GM12878 (cell line): ENCODE results near the gene SOX12. TPM values are rescaled to one million over a fixed set of nuclear protein-coding genes. Genes with fewer than 3 reads are reported as not detected.
A peak's percentile ranks its signal among the peaks of the same experiment; 100 is the strongest.

Experiments used
- ATAC-seq: fragments of 200-7000 bp; cut with Tn5 transposase; 3 replicates; pipeline ENCODE4 v1.9.1; 2020; ENCODE audit warnings: mild to moderate bottlenecking, moderate library complexity
- Bru-seq: library from RNA; stranded (reverse); fragments of 400-500 nt; gene quantifications from one replicate; lab custom pipeline; 2021; lab: Mats Ljungman, UMichigan
- BruChase-seq, 2 experiments: library from RNA; stranded (reverse); fragments of 400-500 nt; gene quantifications; one replicate each; lab custom pipeline; 2021; lab: Mats Ljungman, UMichigan
- BruUV-seq: library from RNA; stranded (reverse); fragments of 400-500 nt; replicated peaks from 2 replicates; lab custom pipeline; 2021; lab: Mats Ljungman, UMichigan
- CTCF ChIA-PET: fragments of 300-600 bp; sonication (Branson Sonifier 250); formaldehyde crosslinking; extraction: SDS; loops from one replicate; lab custom pipeline; 2021; ENCODE audit warnings: inconsistent platforms; lab: Yijun Ruan, JAX
- POLR2A ChIA-PET: fragments of 350-600 bp; formaldehyde crosslinking; extraction: SDS; loops from one replicate; lab custom pipeline; 2021; ENCODE audit warnings: inconsistent platforms; lab: Charles Lee
- RAD21 ChIA-PET: fragments of 300-600 bp; sonication (Branson Sonifier 250); formaldehyde crosslinking; loops from one replicate; lab custom pipeline; 2023; ENCODE audit warnings: antibody characterized with exemption; ENCODE audit not compliant: unreplicated experiment; lab: Charles Lee
- SMC1A ChIA-PET: fragments of 300-600 bp; sonication (Branson Sonifier 250); formaldehyde crosslinking; loops from one replicate; lab custom pipeline; 2023; ENCODE audit not compliant: unreplicated experiment, uncharacterized antibody; lab: Charles Lee
- DNase-seq: peaks from one replicate; pipeline ENCODE4 v3.0.0-alpha.2; 2011; ENCODE audit warnings: low read depth, low spot score
- FAIRE-seq: peaks from 3 replicates; lab custom pipeline; 2011; peaks lifted over from hg19 to GRCh38; lab: Jason Lieb, UNC
- H2AFZ ChIP-seq: 2 replicates; pipeline ENCODE4 v1.6.0; 2011; ENCODE audit warnings: low read depth, low read length, control low read depth; ENCODE audit not compliant: control insufficient read depth
- H3K27ac ChIP-seq: 2 replicates; pipeline ENCODE4 v1.5.1; 2011; ENCODE audit warnings: control low read depth; ENCODE audit not compliant: control insufficient read depth, insufficient read depth
- H3K27me3 ChIP-seq, 2 experiments: replicated peaks in 1 of 2; 2 replicates each; pipeline versions ENCODE4 v1.6.0 to v1.6.1; 2011; ENCODE audit warnings: low read length in 1 of 2; ENCODE audit not compliant: control insufficient read depth in 2 of 2, insufficient read depth in 2 of 2
- H3K36me3 ChIP-seq, 2 experiments: 2 replicates each; pipeline ENCODE4 v1.5.1; 2011; ENCODE audit warnings: low read length in 1 of 2; ENCODE audit not compliant: control insufficient read depth in 2 of 2, insufficient read depth in 2 of 2
- H3K4me1 ChIP-seq: 2 replicates; pipeline ENCODE4 v1.6.1; 2011; ENCODE audit warnings: mild to moderate bottlenecking, low read length, moderate library complexity, mixed read lengths; ENCODE audit not compliant: control insufficient read depth, insufficient read depth
- H3K4me2 ChIP-seq: 2 replicates; pipeline ENCODE4 v1.6.0; 2011; ENCODE audit warnings: control low read depth; ENCODE audit not compliant: control insufficient read depth, insufficient read depth
- H3K4me3 ChIP-seq: fragments of 200-600 bp; sonication (generic); 2 replicates; pipeline ENCODE4 v1.5.1; 2016
- H3K79me2 ChIP-seq: 2 replicates; pipeline ENCODE4 v1.6.0; 2011; ENCODE audit warnings: low read length; ENCODE audit not compliant: control insufficient read depth, insufficient read depth
- H3K9ac ChIP-seq: 2 replicates; pipeline ENCODE4 v1.8.0; 2011; ENCODE audit warnings: low read length, control low read depth, mixed read lengths; ENCODE audit not compliant: control insufficient read depth, insufficient read depth
- H3K9me3 ChIP-seq: replicated peaks from 3 replicates; pipeline ENCODE4 v1.5.1; 2011; ENCODE audit warnings: mild to moderate bottlenecking, low read length; ENCODE audit not compliant: control insufficient read depth, insufficient read depth
- H4K20me1 ChIP-seq: 2 replicates; pipeline ENCODE4 v1.6.0; 2011; ENCODE audit not compliant: control insufficient read depth, insufficient read depth
- CHD1 ChIP-seq: IDR thresholded peaks from 2 replicates; pipeline ENCODE4 v1.6.1; 2012; ENCODE audit warnings: low read depth, low read length, improper control_type of control experiment
- E4F1 ChIP-seq: fragments of 450-650 bp; IDR thresholded peaks from 2 replicates; pipeline ENCODE4 v1.6.1; 2018; ENCODE audit warnings: borderline replicate concordance, mild to moderate bottlenecking; ENCODE audit not compliant: partially characterized antibody
- KDM1A ChIP-seq: fragments of 200-600 bp; sonication (generic); IDR thresholded peaks from 2 replicates; pipeline ENCODE4 v1.6.1; 2016; ENCODE audit warnings: borderline replicate concordance
- NFIC ChIP-seq: IDR thresholded peaks from 2 replicates; pipeline ENCODE4 v1.6.1; 2012; ENCODE audit warnings: low read depth, mild to moderate bottlenecking, inconsistent platforms, low read length, moderate library complexity
- POLR2AphosphoS5 ChIP-seq: IDR thresholded peaks from 2 replicates; pipeline ENCODE4 v1.6.1; 2011; ENCODE audit warnings: mild to moderate bottlenecking, low read length, inconsistent platforms
- RAD51 ChIP-seq: fragments of 450-650 bp; IDR thresholded peaks from 2 replicates; pipeline ENCODE4 v1.6.1; 2016; ENCODE audit warnings: moderate library complexity, mild to moderate bottlenecking, inconsistent platforms
- RELA ChIP-seq: fragments of 450-650 bp; IDR thresholded peaks from 2 replicates; pipeline ENCODE4 v1.8.0; 2014; ENCODE audit warnings: borderline replicate concordance; ENCODE audit not compliant: partially characterized antibody
- ZNF622 ChIP-seq: fragments of 450-650 bp; IDR thresholded peaks from 2 replicates; pipeline ENCODE4 v1.6.1; 2017; ENCODE audit warnings: mild to moderate bottlenecking, inconsistent platforms
- WGBS: methylation state at CpG from one replicate; pipeline ENCODE4 v1.1.6; 2016; ENCODE audit warnings: low lambda C conversion rate; ENCODE audit not compliant: insufficient replicate concordance, insufficient coverage; ENCODE audit errors: missing lambda C conversion rate; 5-methylcytosine and 5-hydroxymethylcytosine counted together
- in situ Hi-C: fragments of 300-500 bp; cut with MboI; formaldehyde crosslinking; loops from 9 replicates; pipeline ENCODE4 v1.14.3; 2018; ENCODE audit warnings: mixed read lengths
- intact Hi-C: fragments of 100-400 bp; cut with micrococcal nuclease; formaldehyde crosslinking; loops from one replicate; pipeline ENCODE4 v1.14.2; 2022; ENCODE audit not compliant: unreplicated experiment
- long read RNA-seq, 2 experiments: library from polyadenylated mRNA; unstranded; transcript quantifications; one replicate each; pipeline ENCODE4 v2.0.0, GENCODE V29; 2019 to 2020
- polyA minus RNA-seq, 3 experiments: library from RNA; depleted of rRNA, polyadenylated mRNA; stranded (reverse); fragments of >200 nt; gene quantifications; 2 replicates each; pipeline ENCODE4 v1.2.3, GENCODE V29; 2011
- polyA plus RNA-seq, 11 experiments: library from polyadenylated mRNA; depleted of rRNA in 4 of 11; unstranded in 6 of 11; stranded (reverse) in 5 of 11; fragments of >200 nt; fragmentation: Nextera tagmentation in 4 of 11; fragmentation: Illumina TruSeq in 1 of 11; extraction: Ambion mirVana in 4 of 11; extraction: Trizol in 1 of 11; gene quantifications; 1 replicate in 1 of 11; 2 replicates in 10 of 11; pipeline versions ENCODE4 v1.2.1 to v1.2.3, GENCODE V29; 2011 to 2016; ENCODE audit warnings: inconsistent platforms in 2 of 11, missing spikeins in 2 of 11, low read depth in 1 of 11
- total RNA-seq, 4 experiments: library from RNA; depleted of rRNA in 3 of 4; stranded (reverse); fragments of >200 nt in 3 of 4; fragmentation: Illumina TruSeq in 1 of 4; extraction: Trizol in 1 of 4; gene quantifications; 2 replicates each; pipeline versions ENCODE4 v1.2.1 to v1.2.3, GENCODE V29; 2013 to 2021
- TF ChIP-seq, protein P1 (sequence below): fragments of 450-650 bp; IDR thresholded peaks from 2 replicates; pipeline ENCODE4 v1.6.1; 2018; ENCODE audit warnings: mild to moderate bottlenecking, low read depth, moderate library complexity; ENCODE audit not compliant: partially characterized antibody

SOX12 gene
- total RNA-seq (2013; cell fraction: nucleolus; rRNA removed) = 4.6 and 5.9 TPM in 2 replicates
- total RNA-seq (2014; rRNA removed) = 2.8 and 3.3 TPM in 2 replicates
- 0.92 and 1.1 TPM in 2 replicates for total RNA-seq (2014; rRNA removed; fragmentation: Illumina TruSeq; extraction: Trizol)
- 17.9 TPM in 2 replicates for total RNA-seq (2021)
- polyA plus RNA-seq (2011; ENCODE audit: low read depth) = 1.5 TPM
- polyA plus RNA-seq (2011; rRNA removed) = 1.1 and 1.7 TPM in 2 replicates
- 1.9 and 2.3 TPM in 2 replicates for polyA plus RNA-seq (2011; cell fraction: cytosol; rRNA removed)
- 6.6 and 7.6 TPM in 2 replicates for polyA plus RNA-seq (2011; cell fraction: nucleus; rRNA removed)
- 5.9 and 6.2 TPM in 2 replicates for polyA plus RNA-seq (2012)
- polyA plus RNA-seq (2014; fragmentation: Illumina TruSeq; extraction: Trizol) = 1.5 and 3.2 TPM in 2 replicates
- under 1 TPM; 0.50 to 0.71 TPM for polyA plus RNA-seq (2014; fragmentation: Nextera tagmentation; extraction: Ambion mirVana)
- polyA plus RNA-seq (2014; rRNA removed) = 5.0 and 7.5 TPM in 2 replicates
- 1 to 10 TPM in 1 of 2 experiments, under 1 TPM in 1; 0.88 to 1.0 TPM for polyA plus RNA-seq (2016; fragmentation: Nextera tagmentation; extraction: Ambion mirVana)
- polyA minus RNA-seq (2011; rRNA and poly(A)+ RNA removed) = 0.95 and 1.9 TPM in 2 replicates
- 2.4 and 2.6 TPM in 2 replicates for polyA minus RNA-seq (2011; cell fraction: cytosol; rRNA and poly(A)+ RNA removed)
- 1.9 and 3.3 TPM in 2 replicates for polyA minus RNA-seq (2011; cell fraction: nucleus; rRNA and poly(A)+ RNA removed)
- percentile 58 among the genes with signal in this experiment for Bru-seq, nascent RNA
- BruChase-seq, experiment 1, labeled RNA remaining after a 6-hour chase = percentile 67 among the genes with signal in this experiment
- percentile 66 among the genes with signal in this experiment for BruChase-seq, experiment 2, labeled RNA remaining after a 2-hour chase
- long read RNA-seq, experiment 1 = 0 reads
- long read RNA-seq, experiment 2 = 0 reads

DNA sequence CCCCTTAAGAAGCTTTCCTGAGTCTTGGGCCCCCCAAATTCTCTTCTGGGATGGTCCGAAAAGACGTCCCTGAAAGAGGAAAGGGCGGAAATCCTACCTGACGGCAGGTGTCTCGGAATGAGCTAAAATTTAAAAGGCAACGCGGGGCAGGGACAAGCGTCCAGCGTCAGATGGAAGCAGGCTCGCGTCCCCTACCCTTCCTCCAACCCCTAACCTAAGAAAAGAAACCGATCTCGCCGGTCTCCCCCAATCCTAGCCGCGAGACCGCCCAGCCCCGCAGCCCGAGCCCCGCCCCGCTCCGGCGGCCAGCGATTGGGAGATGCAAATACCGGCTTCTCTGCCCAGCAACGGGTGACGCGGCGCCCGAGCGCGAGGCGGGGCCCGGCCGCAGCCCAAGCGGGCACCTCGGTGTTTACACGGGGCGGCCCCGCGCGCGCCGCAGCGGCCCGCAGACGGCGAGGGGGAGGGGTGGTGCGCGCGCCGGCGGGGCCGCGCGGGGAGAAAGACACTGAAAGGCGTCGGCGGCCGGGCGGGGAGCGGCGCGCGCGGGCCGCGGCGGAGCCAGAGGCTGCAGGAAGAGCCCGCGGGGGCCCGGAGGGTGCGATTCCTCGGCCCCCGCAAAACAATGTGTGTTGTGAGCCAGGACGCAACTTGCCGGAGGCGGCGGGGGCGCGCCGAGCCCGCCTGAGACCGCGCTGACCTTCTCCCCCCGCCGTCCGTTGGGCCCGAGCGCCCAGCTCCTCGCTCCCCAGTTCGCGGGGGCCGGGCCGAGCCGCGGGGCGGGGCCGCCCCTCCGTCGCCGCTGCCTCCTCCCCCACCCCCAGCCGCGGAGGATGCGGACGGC is at the start of gene SOX12:
Gene SOX12 (plus strand): TSS at position 508 of the 844 bp plus-strand sequence. CDS start 373 bp downstream, outside the sequence.
- no peaks in the 10 kb centered on the region; the same call in 1 of the 2 replicates for H4K20me1 ChIP-seq
- ATAC-seq (peak; percentile 77), FAIRE-seq (peak; percentile 72), DNase-seq (peak; percentile 71)
- H3K36me3 ChIP-seq = no peaks in the 10 kb centered on the region
- POLR2A ChIA-PET = interaction anchor here (0.7 to 4.5 kb wide), 5 partner anchors 16 to 36 kb away, joined by 3 to 30 read pairs (median 9); partner anchors contain the start of genes NRSN2 and ZCCHC3
- BruUV-seq = no TSS peak
- H3K4me1 ChIP-seq = peaks cover 10% of the 10 kb centered on the region
- H3K27me3 ChIP-seq = no peaks in the 10 kb centered on the region
- WGBS = 0% methylated on average over 36 of the region's 106 CpGs
- CTCF ChIA-PET = interaction anchor here (0.5 to 3.0 kb wide), 3 partner anchors 26 to 88 kb away, joined by 3 to 15 read pairs (median 10); no protein-coding TSS in a partner anchor
- H3K4me2 ChIP-seq = peak within 1 kb of the TSS; percentile 97
- H3K79me2 ChIP-seq = peaks cover 11% of the 10 kb centered on the region
- in situ Hi-C loops (no loop called here), intact Hi-C loops (no loop called here)
- peak within 1 kb of the TSS; percentile 83 for H3K9ac ChIP-seq
- H3K27ac ChIP-seq = peak within 1 kb of the TSS; percentile 88
- peak within 1 kb of the TSS; percentile 74 for H2AFZ ChIP-seq
- RAD21 ChIA-PET = interaction anchor here (1.1 to 1.5 kb wide), 3 partner anchors 24 to 28 kb away, joined by 3 to 4 read pairs (median 4); partner anchors contain the start of gene ZCCHC3
- H3K9me3 ChIP-seq = no peaks in the 10 kb centered on the region
- H3K4me3 ChIP-seq = peak within 1 kb of the TSS; percentile 87
- SMC1A ChIA-PET = interaction anchor here (1.0 to 3.3 kb wide), 4 partner anchors 13 to 28 kb away, joined by 4 to 15 read pairs (median 8); partner anchors contain the start of gene ZCCHC3
- TF ChIP-seq CHD1 (no peak), NFIC (no peak), RAD51 (no peak), E4F1 (no peak), KDM1A (no peak), ZNF622 (no peak), POLR2AphosphoS5 (peak; percentile 74), RELA (no peak)
- TF ChIP-seq, protein P1, sequence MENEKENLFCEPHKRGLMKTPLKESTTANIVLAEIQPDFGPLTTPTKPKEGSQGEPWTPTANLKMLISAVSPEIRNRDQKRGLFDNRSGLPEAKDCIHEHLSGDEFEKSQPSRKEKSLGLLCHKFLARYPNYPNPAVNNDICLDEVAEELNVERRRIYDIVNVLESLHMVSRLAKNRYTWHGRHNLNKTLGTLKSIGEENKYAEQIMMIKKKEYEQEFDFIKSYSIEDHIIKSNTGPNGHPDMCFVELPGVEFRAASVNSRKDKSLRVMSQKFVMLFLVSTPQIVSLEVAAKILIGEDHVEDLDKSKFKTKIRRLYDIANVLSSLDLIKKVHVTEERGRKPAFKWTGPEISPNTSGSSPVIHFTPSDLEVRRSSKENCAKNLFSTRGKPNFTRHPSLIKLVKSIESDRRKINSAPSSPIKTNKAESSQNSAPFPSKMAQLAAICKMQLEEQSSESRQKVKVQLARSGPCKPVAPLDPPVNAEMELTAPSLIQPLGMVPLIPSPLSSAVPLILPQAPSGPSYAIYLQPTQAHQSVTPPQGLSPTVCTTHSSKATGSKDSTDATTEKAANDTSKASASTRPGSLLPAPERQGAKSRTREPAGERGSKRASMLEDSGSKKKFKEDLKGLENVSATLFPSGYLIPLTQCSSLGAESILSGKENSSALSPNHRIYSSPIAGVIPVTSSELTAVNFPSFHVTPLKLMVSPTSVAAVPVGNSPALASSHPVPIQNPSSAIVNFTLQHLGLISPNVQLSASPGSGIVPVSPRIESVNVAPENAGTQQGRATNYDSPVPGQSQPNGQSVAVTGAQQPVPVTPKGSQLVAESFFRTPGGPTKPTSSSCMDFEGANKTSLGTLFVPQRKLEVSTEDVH = no peak
